ENCODE data around the gene PDS5A.
"Not testable (repeated sequence)": the region's sequence is repeated elsewhere in the genome, so short reads cannot be mapped to it uniquely, and the experiment has no call there.

Gene PDS5A, protein sequence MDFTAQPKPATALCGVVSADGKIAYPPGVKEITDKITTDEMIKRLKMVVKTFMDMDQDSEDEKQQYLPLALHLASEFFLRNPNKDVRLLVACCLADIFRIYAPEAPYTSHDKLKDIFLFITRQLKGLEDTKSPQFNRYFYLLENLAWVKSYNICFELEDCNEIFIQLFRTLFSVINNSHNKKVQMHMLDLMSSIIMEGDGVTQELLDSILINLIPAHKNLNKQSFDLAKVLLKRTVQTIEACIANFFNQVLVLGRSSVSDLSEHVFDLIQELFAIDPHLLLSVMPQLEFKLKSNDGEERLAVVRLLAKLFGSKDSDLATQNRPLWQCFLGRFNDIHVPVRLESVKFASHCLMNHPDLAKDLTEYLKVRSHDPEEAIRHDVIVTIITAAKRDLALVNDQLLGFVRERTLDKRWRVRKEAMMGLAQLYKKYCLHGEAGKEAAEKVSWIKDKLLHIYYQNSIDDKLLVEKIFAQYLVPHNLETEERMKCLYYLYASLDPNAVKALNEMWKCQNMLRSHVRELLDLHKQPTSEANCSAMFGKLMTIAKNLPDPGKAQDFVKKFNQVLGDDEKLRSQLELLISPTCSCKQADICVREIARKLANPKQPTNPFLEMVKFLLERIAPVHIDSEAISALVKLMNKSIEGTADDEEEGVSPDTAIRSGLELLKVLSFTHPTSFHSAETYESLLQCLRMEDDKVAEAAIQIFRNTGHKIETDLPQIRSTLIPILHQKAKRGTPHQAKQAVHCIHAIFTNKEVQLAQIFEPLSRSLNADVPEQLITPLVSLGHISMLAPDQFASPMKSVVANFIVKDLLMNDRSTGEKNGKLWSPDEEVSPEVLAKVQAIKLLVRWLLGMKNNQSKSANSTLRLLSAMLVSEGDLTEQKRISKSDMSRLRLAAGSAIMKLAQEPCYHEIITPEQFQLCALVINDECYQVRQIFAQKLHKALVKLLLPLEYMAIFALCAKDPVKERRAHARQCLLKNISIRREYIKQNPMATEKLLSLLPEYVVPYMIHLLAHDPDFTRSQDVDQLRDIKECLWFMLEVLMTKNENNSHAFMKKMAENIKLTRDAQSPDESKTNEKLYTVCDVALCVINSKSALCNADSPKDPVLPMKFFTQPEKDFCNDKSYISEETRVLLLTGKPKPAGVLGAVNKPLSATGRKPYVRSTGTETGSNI (N-terminal part only)
- 282 to 292 reads per million in 2 donors for total RNA-seq

DNA sequence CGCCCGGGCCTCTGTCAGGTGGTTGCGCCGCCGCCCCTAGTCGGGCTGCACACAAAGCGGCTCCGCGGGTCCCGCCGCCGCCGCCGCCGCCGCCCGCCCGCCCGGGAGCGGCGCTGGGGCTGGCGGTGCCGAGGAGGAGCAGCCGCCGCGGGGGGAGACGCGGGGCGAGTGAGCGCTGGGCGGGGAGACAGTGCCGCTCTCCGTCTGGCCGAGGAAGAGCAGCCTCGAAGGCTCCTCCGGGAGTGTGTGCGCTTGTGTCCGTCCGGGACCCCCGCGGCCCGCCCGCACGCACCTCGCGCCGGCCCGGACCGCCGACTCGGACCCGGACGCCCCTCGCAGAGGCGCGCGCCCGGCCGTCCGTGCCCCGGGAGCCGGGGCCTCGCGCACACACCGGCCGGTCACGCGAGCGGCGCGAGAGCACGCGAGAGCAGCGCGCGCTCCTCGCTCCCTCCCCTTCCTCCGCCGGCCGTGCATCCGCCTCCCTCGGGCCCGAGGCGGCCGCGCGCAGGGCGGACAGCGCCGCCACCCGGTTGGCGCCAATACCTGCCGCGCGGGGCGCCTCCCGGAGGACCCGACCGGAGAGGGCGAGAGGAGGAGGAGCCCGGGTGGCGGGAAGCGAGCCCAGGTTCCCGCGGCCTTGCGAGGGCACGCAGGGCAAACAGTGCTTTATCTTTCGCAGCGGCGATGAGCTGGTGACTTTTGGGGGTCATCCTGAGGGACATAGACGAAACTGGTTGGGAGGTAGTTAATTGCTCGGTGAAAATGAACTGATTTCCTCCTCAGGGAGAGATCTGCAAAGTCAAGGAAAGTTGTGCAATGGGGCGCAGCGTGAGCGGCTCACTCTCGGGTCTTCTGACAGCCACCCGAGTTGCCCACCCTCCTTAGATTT is at the start of gene PDS5A:
Gene PDS5A (minus strand): TSS at position 423 of the 889 bp plus-strand sequence. CDS start 1,334 bp downstream, outside the sequence.
- DNase-seq = peak; percentile 83

DNA sequence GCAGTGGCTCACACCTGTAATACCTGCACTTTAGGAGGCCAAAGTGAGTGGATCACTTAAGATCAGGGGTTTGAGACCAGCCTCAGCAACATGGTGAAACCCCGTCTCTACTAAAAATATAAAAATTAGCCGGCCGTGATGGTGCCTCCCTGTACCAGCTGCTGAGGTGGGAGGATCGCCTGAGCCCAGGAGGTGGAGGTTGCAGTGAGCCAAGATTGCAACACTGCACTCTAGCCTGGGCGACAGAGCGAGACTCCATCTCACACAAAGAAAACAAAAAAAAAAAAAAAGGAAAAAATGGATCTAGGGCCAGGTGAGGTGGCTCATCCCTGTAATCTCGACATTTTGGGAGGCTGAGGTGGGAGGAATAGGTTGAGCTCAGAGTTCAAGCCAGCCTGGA is 46.3 kb upstream of the PDS5A start:
- DNase-seq = not testable (repeated sequence)

DNA sequence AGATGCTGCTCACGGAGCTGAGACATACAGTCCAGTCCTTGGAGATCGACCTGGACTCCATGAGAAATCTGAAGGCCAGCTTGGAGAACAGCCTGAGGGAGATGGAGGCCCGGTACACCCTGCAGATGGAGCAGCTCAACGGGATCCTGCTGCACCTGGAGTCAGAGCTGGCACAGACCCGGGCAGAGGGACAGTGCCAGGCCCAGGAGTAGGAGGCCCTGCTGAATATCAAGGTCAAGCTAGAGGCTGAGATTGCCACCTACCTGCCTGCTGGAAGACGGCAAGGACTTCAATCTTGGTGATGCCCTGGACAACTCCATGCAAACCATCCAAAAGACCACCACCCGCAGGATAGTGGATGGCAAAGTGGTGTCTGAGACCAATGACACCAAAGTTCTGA is 43.4 kb upstream of the PDS5A start:
- DNase-seq = not testable (repeated sequence)

DNA sequence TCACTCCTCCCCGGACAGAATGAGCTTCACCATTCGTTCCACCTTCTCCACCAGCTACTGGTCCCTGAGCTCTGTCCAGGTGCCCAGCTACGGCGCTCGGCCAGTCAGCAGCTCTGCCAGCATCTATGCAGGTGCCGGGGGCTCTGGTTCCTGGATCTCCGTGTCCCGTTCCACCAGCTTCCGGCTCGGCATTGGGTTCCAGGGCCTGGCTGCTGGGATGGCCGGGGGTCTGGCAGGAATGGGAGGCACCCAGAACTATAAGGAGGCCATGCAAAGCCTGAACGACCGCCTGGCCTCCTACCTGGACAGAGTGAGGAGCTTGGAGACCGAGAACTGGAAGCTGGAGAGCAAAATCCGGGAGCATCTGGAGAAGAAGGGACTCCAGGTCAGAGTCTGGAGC is 42.5 kb upstream of the PDS5A start:
- no peak for DNase-seq

DNA sequence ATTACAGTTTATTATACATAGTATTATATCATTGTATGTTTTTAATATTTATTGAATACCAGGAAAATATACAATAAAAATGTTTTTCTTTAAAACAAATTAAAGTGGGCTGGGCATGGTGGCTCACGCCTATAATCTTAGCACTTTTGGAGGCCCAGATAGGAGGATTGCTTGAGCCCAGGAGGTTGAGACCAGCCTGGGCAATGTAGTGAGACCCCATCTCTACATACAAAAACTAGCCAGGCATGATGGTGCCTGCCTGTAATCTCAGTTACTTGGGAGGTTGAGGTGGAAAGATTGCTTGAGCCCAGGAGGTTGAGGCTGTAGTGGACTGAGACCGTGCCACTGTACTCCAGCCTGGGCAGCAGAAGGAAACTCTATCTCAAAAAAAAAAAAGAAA is 38.3 kb upstream of the PDS5A start:
- no peak for DNase-seq

DNA sequence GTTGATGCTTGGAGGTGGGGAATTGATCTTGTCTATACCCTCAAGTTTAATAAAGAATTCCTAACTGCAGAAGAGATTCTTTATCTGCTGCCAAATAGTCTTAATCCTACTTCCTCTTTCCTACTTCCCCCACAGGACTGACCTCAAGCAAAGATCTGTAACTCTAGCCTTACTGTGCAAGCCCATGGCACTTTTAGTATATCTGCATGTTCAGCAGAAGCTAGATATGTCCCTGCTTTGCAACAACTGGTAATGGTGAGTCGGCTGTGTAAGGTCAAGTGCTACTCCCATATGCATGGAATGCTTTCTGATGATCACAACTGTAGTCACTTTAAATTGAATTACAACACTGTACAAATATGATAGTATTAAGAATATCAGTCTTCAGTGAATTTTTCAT is 26.3 kb upstream of the PDS5A start:
- no peak for DNase-seq

DNA sequence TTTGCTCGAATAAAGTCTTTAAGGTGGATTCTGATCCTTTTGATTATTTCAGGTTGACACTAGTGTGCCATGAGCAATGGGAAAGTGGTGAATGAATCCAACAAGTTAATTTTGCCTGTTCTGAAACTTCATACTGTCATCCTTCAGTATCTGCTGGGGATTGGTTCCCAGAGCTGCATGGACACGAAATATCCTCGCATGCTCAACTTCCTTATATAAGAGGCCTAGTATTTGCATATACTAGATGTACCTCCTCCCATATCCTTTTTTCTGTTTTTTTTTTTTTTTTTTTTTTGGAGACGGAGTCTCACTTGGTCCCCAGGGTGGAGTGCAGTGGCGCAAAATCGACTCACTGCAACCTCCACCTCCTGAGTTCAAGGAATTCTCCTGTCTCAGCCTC is 23.0 kb upstream of the PDS5A start:
- DNase-seq = no peak

DNA sequence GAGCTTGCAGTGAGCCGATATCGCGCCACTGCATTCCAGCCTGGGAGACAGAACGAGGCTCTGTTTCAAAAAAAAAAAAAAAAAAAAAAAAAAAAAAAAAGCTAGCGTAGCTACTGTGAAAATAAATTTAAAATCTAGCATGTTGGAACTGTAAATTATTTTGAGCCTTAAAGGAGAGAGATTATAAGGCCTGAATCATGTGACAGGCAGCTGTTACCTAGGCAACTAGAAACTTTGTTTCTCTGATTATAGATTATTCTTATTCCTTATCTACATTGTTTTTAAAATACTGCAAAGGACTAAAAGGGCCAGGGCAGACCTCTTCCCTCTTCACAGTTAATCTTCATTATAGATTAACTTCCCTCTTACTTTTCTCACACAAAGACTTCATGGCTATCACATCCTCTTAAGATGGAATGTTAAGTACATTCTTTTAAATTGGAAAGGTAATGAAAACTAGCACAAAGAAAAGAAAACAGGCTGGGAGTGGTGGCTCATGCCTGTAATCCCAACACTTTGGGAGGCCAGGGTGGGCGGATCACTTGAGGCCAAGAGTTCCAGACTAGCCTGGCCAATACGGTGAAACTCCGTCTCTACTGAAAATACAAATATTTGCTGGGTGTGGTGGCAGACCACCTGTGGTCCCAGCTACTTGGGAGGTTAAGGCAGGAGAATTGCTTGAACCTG is 21.1 kb upstream of the PDS5A start:
- no peak for DNase-seq

DNA sequence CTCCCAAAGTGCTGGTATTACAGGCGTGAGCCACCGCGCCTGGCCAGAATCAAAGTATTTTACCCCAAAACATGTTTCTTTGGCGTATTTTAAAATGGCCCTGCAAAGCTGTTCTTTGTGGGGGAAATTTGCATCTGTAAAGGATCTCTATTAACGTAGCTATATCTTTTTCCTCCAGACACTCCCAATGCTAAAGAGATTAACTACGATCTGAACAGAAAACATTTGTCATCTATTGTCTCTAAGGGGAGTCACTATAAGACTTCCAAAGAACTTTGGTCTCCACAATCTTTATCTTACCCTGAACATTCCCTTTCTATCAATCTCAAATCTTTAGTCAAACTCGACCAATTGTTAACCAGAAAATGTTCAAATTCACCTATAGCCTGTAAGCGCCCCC is 19.1 kb upstream of the PDS5A start:
- DNase-seq = no peak

DNA sequence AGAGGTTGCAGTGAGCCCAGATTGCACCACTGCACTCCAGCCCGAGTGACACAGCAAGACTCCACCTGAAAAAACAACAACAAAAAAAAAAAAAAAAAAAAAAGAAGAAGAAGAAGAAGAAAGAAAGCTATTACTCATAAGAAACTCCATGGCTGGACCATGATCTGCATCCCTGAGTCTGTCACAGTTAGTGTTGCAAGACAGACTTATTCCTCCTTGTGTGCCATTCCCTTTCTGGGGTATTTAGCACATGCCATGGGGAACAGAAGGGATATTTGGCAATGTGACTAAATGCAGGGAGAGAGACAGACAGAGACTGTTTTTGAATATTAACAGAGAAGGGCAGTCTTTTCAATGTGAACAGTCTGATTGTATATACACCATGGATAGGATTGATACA is 16.7 kb upstream of the PDS5A start:
- DNase-seq = no peak

DNA sequence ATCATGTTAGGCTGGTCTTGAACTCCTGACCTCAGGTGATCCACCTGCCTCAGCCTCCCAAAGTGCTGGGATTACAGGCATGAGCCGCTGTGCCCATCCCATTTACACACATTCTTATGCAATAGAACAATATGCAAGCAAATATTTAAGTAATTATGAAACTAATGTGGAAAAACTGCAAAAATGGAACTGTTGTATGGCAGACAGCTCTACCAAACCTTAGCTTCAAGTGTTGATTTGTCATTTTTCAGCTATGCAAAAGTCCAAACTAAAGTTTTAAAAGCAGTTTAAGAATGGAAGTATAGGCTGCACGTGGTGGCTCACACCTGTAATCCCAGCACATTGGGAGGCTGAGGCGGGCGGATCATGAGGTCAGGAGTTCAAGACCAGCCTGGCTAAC is 11.7 kb upstream of the PDS5A start:
- not testable (repeated sequence) for DNase-seq

DNA sequence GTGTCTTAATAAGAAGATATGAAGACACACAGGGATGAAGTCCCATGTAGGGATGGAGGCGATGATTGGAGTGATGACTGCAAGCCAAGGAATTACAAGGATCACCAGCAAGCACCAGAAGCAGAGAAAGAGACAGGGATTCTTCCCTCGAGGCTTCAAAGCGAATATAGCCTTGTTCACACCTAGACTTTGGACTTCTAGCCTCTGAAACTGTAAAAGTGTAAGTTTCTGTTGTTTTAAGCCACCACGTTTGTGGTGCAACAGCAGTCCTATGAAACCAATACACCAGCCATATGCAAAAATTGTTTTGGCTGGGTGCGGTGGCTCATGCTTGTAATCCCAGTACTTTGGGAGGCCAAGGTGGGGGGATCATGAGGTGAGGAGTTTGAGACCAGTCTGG is 9.8 kb upstream of the PDS5A start:
- DNase-seq = no peak

DNA sequence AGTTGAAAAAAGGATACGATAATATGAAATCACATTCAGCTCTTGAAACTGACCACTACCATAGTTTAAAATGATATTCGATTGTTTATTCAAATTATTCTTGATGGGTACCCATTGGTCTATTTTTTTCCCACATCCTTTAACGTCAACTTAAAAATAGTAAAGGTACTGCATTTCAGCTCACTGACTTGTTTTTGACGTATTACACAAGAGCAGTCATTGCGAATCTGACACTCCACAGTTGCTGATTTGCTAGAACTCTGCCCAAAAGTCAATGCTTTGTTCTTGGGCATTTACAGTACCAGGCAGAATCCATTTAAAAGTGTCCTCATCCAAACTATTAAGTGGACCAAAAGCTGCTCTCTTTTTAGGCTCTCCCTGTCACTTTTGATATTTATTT is 1.2 kb upstream of the PDS5A start:
- no peak for DNase-seq

DNA sequence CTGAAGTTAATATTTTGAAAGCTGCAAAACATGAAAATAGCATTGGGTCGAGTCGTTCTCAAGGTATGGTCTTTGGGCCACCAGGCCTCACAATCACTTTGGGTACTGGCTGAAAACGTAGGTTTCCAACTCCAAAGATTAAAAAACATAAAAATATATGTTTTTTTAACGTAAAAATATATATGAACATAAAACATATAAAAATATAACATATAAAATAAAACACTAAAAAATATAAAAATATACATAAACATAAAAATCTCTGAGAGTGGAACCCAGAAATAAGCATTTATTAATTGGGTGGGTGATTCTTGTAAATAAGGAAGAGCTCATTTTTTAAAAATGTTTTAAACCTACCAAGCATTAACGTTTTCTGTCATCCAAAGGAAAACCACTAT is 666 bp upstream of the PDS5A start:
- no peak for DNase-seq

DNA sequence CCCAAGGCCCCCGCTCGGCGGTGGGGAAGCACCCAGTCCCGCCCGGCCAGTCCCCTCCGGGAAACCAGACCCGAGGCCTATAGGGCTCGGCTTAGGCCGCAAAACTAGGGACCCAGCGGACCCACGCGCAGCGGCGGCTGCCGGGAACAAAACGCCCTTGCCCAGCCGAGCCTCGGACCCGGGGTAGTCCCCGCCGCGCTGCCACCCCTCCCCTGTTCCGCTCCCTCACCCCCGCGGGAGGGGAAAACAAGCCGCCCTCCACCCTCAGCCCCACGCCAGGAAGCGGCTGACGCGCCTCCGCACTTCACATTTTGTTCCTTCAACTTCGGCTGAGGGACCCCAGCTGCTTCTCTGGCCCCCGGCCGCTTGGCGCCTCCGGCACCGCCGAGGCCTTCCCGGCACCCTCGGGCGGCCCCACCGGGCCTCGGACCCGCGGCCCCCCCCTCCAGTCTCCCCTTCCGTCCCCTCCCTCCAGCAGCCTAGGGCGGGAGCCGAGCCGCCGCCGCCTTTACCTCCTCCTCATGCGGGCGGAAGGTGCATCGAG is 694 bp downstream of the PDS5A start:
- DNase-seq = peak; percentile 40

DNA sequence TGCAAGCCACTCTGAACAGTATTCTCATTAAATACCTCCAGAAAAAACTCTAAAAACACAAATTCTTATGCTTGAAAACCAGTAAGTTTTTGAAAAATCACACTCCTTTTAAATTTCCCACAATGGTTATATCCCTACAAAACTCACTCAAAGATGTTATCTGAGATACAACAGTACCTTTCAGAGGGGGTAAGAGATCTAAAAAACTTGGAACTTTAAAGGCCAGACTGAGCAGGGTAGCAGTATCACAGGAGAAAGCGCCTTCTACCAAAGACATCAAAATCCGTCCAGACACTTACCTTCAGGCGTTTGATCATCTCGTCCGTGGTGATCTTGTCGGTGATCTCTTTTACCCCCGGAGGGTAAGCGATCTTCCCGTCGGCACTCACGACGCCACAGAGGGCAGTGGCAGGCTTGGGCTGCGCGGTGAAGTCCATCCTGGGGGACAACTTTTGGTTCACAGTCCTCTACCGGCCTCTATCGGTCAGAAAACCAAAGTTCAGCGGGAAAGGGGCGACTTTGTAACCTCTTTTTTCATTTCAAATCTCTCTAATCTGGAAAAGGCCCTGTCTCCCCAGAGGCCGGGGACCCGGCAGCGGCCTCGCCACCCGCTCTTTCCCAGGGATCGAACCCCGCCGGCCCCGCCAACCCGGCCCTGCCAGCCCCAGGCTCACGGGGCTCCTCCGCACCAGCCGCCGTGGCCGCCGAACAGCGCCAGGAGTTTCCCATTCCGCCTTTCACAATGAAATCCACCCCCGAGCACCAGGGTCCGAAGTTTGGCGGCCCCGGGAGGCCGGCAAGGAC is 1.4 kb downstream of the PDS5A start:
- peak; percentile 44 for DNase-seq

DNA sequence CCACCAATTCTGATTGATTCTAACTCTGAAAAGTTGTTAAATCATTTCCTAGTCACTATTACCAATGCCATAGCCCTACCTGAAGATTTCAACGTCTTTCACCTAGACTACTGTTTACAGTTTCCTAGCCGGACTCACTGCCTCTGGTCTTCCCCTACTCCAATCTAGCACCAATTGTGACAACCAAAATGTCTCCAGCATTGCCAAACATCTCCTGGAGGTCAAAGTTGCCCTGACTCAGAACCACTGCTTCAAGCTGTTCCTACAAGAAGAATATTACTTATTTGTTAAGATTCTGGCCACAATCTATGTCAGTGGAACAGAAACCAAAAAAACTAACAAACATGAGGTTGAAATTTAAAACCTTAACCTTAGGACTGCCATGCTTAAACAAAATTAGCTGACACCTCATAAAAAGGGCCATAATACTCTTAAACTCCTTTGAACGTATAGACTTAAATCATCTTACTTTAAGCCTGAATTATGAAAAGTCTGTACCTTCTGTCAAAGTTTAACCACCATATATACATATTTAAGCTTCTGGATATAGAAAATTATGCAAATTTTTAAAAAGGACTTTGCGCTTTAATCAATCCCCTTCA is 2.1 kb downstream of the PDS5A start:
- DNase-seq = no peak

DNA sequence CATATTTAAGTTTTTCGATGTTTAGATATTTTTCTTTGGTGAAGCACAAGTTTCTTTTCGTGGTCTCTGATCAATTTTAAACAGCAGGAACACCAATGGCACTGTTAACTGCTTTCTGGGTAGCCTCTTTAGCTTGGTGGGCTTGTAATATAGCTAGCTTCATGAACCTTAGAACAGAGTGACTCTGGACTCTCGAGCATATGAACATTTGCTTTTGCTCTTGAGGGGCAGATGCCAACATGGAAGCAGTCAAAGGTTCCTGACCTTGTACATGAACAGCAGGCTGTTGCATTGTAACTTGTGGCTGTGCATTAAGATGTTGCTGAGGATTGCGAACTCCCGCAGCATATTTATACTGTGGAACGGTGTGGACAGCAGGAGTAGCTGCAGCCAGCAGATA is 4.7 kb downstream of the PDS5A start:
- DNase-seq = not testable (repeated sequence)

DNA sequence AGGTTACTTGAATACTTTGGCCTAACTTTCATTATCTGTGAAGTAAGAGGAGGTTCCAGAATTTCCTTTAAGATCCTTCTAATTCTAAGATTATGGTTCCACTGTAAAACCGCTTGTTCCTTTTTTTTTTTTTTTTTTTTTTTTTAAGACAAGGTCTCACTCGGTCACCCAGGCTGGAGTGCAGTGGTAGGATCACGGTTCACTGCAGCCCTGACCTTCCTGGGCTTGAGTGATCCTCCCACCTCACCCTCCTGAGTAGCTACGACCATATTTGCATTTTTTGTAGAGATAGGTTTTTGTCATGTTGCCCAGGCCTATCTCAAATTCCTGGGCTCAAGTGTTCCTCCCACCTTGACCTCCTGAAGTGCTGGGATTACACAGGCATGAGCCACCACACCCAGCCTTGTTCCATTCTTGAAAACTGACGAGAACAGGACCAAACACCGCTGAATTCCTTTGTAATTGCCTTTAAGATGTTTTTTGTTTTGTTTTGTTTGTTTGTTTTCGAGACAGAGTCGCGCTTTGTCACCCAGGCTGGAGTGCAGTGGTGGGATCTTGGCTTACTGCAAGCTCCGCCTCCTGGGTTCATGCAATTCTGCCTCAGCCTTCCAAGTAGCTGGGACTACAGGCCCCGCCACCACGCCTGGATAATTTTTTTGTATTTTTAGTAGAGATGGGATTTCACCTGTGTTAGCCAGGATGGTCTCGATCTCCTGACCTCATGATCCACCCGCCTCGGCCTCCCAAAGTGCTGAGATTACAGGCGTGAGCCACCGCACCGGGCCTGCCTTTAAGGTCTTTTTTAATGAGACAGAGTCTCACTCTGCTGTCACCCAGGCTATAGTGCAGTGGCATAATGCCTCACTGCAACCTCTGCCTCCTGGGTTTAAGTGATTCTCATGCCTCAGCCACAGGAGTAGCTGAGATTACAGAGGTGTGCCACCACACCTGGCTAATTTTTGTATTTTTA is 6.8 kb downstream of the PDS5A start:
- no peak for DNase-seq
